Measurements from ENCODE around the gene RFFL. TPM values are rescaled to one million over a fixed set of nuclear protein-coding genes. Genes with fewer than 3 reads are reported as not detected.

RFFL gene
- total and polyA plus RNA-seq, 9 of the 15 experiments (the other 6 are each of a cell fraction or from before 2014, with no cell fraction given), result 3.4 to 18.1 (median 12.8) TPM

DNA sequence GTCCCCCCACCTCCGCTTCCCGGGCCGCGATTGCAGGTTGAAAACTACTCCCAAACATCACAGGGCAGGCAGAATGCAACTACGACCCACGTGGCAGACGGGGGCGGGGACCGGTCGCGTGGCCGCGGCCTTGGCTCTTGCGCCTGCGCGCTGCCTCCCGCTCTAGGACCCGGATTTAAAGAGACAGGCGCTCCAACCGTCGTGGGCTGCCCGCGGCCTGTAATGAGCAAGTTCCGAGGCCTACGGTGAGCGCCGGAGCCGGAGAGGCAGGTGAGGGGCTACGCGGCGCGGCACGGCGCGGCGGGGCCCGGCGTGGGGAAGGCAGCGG, 83.2 kb downstream of the RFFL start, which contains the start of gene LIG3 (continued):
- TF ChIP-seq, protein P1, sequence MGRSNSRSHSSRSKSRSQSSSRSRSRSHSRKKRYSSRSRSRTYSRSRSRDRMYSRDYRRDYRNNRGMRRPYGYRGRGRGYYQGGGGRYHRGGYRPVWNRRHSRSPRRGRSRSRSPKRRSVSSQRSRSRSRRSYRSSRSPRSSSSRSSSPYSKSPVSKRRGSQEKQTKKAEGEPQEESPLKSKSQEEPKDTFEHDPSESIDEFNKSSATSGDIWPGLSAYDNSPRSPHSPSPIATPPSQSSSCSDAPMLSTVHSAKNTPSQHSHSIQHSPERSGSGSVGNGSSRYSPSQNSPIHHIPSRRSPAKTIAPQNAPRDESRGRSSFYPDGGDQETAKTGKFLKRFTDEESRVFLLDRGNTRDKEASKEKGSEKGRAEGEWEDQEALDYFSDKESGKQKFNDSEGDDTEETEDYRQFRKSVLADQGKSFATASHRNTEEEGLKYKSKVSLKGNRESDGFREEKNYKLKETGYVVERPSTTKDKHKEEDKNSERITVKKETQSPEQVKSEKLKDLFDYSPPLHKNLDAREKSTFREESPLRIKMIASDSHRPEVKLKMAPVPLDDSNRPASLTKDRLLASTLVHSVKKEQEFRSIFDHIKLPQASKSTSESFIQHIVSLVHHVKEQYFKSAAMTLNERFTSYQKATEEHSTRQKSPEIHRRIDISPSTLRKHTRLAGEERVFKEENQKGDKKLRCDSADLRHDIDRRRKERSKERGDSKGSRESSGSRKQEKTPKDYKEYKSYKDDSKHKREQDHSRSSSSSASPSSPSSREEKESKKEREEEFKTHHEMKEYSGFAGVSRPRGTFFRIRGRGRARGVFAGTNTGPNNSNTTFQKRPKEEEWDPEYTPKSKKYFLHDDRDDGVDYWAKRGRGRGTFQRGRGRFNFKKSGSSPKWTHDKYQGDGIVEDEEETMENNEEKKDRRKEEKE (IDR thresholded peaks at IDR 0.05; ENCODE audit: borderline replicate concordance in 1 of 2, control insufficient read depth in 1 of 2, low read depth in 2 of 2, low read length in 1 of 2), result no peak
- no peak for TF ChIP-seq TGIF2 (CRISPR knock-in tag; IDR thresholded peaks at IDR 0.05)
- TF ChIP-seq, protein P2, sequence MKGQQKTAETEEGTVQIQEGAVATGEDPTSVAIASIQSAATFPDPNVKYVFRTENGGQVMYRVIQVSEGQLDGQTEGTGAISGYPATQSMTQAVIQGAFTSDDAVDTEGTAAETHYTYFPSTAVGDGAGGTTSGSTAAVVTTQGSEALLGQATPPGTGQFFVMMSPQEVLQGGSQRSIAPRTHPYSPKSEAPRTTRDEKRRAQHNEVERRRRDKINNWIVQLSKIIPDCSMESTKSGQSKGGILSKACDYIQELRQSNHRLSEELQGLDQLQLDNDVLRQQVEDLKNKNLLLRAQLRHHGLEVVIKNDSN (CRISPR knock-in tag; IDR thresholded peaks at IDR 0.05), result peak; percentile 89
- TF ChIP-seq NELFE (IDR thresholded peaks at IDR 0.05; ENCODE audit: insufficient read depth, insufficient read length), result no peak
- TF ChIP-seq ZNF12 (CRISPR knock-in tag; IDR thresholded peaks at IDR 0.05), result no peak
- TF ChIP-seq E2F3 (CRISPR knock-in tag; IDR thresholded peaks at IDR 0.05), result peak; percentile 32; the same call in 1 of the 2 replicates
- peak; percentile 37; the same call in 1 of the 2 replicates for TF ChIP-seq CTBP1 (IDR thresholded peaks at IDR 0.05; ENCODE audit: borderline replicate concordance)
- TF ChIP-seq, protein P3, sequence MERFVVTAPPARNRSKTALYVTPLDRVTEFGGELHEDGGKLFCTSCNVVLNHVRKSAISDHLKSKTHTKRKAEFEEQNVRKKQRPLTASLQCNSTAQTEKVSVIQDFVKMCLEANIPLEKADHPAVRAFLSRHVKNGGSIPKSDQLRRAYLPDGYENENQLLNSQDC (CRISPR knock-in tag; IDR thresholded peaks at IDR 0.05), result no peak
- TF ChIP-seq SP1 (CRISPR knock-in tag; IDR thresholded peaks at IDR 0.05), result 0 out of 2 replicates have a peak, but pooled peaks have one; percentile 12
- TF ChIP-seq JUN (IDR thresholded peaks at IDR 0.05; ENCODE audit: borderline replicate concordance, low read depth, low read length), result peak; percentile 74; the same call in 1 of the 2 replicates
- no peak for TF ChIP-seq JUN (CRISPR knock-in tag; IDR thresholded peaks at IDR 0.05; ENCODE audit: borderline replicate concordance)
- no peak for TF ChIP-seq SOX6 (IDR thresholded peaks at IDR 0.05)
- TF ChIP-seq SP2 (IDR thresholded peaks at IDR 0.05; ENCODE audit: extremely low read depth, low read depth, low read length, poor library complexity, severe bottlenecking), result no peak
- TF ChIP-seq, protein P4, sequence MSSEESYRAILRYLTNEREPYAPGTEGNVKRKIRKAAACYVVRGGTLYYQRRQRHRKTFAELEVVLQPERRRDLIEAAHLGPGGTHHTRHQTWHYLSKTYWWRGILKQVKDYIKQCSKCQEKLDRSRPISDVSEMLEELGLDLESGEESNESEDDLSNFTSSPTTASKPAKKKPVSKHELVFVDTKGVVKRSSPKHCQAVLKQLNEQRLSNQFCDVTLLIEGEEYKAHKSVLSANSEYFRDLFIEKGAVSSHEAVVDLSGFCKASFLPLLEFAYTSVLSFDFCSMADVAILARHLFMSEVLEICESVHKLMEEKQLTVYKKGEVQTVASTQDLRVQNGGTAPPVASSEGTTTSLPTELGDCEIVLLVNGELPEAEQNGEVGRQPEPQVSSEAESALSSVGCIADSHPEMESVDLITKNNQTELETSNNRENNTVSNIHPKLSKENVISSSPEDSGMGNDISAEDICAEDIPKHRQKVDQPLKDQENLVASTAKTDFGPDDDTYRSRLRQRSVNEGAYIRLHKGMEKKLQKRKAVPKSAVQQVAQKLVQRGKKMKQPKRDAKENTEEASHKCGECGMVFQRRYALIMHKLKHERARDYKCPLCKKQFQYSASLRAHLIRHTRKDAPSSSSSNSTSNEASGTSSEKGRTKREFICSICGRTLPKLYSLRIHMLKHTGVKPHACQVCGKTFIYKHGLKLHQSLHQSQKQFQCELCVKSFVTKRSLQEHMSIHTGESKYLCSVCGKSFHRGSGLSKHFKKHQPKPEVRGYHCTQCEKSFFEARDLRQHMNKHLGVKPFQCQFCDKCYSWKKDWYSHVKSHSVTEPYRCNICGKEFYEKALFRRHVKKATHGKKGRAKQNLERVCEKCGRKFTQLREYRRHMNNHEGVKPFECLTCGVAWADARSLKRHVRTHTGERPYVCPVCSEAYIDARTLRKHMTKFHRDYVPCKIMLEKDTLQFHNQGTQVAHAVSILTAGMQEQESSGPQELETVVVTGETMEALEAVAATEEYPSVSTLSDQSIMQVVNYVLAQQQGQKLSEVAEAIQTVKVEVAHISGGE (CRISPR knock-in tag; IDR thresholded peaks at IDR 0.05), result no peak
- TF ChIP-seq RAD21 (CRISPR knock-in tag; conservative IDR thresholded peaks at IDR 0.05 in 1 of 2, IDR thresholded peaks at IDR 0.05 in 1 of 2), result no peak
- peak; percentile 42; the same call in 1 of the 2 replicates for TF ChIP-seq ATF7 (IDR thresholded peaks at IDR 0.05)
- TF ChIP-seq, protein P5, sequence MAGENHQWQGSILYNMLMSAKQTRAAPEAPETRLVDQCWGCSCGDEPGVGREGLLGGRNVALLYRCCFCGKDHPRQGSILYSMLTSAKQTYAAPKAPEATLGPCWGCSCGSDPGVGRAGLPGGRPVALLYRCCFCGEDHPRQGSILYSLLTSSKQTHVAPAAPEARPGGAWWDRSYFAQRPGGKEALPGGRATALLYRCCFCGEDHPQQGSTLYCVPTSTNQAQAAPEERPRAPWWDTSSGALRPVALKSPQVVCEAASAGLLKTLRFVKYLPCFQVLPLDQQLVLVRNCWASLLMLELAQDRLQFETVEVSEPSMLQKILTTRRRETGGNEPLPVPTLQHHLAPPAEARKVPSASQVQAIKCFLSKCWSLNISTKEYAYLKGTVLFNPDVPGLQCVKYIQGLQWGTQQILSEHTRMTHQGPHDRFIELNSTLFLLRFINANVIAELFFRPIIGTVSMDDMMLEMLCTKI (IDR thresholded peaks at IDR 0.05; ENCODE audit: partially characterized antibody), result no peak
- TF ChIP-seq CREBBP (IDR thresholded peaks at IDR 0.05; ENCODE audit: low read depth, low read length), result no peak
- TF ChIP-seq DNMT1 (IDR thresholded peaks at IDR 0.05), result no peak

Measured in K562 (cell line).